Epithelial cell of proximal tubule (primary cell): Measurements from ENCODE around the gene ARHGEF37. TPM values are rescaled to one million over a fixed set of nuclear protein-coding genes. Genes with fewer than 3 reads are reported as not detected.
"Not testable (repeated sequence)": the region's sequence is repeated elsewhere in the genome, so short reads cannot be mapped to it uniquely, and the experiment has no call there.

Experiments used
- DNase-seq: peaks from one replicate; pipeline ENCODE4 v3.0.0-alpha.2; 2011; ENCODE audit warnings: low read depth
- H3K4me3 ChIP-seq: 2 replicates; pipeline ENCODE4 v1.5.1; 2011; ENCODE audit warnings: low read depth, mild to moderate bottlenecking, low read length
- total RNA-seq: library from RNA; depleted of rRNA; stranded (reverse); fragments of >200 nt; gene quantifications from 2 replicates; pipeline ENCODE4 v1.2.3, GENCODE V29; 2015
- TF ChIP-seq, protein P1 (sequence below): conservative IDR thresholded peaks from 2 replicates; pipeline ENCODE4 v1.5.1; 2012; ENCODE audit warnings: low read depth, mild to moderate bottlenecking, low read length

The ARHGEF37 gene
- total RNA-seq, 1 donor from 2014 or later: 2.7 TPM

DNA sequence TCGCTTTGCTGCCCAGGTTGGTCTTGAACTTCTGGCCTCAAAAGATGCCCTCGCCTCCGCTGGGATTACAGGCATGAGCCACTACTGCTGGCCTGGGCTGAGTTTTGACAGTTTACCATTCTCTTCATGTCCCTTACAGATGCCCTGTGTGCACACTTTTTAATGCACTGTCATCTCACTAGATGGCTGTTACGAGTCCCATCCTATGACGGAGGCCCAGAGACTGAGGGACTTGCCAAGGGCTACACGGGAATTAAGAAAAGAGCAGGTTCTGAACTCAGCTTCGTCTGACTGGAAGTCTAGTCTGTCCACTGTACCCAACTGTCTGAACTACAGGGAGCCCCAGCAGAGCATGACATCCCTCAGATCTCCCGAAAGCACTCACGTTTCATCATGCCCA lies 63.9 kb downstream of the ARHGEF37 start:
- no peak for DNase-seq
- TF ChIP-seq, protein P1, sequence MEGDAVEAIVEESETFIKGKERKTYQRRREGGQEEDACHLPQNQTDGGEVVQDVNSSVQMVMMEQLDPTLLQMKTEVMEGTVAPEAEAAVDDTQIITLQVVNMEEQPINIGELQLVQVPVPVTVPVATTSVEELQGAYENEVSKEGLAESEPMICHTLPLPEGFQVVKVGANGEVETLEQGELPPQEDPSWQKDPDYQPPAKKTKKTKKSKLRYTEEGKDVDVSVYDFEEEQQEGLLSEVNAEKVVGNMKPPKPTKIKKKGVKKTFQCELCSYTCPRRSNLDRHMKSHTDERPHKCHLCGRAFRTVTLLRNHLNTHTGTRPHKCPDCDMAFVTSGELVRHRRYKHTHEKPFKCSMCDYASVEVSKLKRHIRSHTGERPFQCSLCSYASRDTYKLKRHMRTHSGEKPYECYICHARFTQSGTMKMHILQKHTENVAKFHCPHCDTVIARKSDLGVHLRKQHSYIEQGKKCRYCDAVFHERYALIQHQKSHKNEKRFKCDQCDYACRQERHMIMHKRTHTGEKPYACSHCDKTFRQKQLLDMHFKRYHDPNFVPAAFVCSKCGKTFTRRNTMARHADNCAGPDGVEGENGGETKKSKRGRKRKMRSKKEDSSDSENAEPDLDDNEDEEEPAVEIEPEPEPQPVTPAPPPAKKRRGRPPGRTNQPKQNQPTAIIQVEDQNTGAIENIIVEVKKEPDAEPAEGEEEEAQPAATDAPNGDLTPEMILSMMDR: no peak
- no peak overlapping the region for H3K4me3 ChIP-seq

DNA sequence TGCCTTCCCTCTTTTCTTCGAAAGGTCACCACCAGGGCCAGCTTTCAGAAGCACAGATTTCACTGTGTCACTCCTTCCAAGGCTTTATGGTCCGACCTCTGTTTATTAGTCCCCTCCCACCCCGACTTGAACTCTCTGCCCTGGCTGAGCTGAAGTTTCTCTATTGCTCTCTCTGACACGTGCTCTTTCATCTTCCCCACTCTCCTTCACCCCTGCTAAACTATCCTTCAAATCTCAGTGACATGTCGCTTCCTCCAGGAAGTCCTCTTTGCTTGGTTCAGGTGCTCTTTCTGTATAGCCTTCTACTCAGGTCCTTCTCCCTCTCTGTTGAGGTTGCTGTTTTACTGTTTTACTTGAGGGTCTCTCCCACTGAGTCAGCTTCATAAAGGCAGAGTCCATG lies 64.4 kb downstream of the ARHGEF37 start:
- H3K4me3 ChIP-seq: no peak overlapping the region
- TF ChIP-seq, protein P1: no peak

DNA sequence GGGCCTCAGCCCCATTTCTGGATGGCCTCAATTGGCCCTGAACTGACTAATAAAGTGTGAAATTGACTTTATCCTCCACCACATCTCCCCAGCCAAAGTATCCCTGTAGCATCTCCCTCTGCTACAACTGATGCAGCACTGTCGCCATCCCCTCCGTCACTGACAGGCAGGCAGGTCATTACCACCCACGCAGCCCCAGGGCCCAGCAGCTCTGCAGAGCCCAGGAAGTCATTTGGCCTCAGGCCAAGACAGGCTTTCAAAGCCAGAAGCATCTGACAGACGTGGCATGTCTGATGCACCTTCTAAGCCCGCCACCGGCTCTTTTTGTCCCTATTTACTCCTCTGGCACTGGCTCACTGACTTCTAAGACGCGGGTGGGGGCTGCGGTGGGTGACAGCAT lies 65.3 kb downstream of the ARHGEF37 start:
- TF ChIP-seq, protein P1: no peak
- no peak overlapping the region for H3K4me3 ChIP-seq
- DNase-seq: no peak

More for the DNA sequence above, 64.4 kb downstream of the ARHGEF37 start:
- DNase-seq: no peak

DNA sequence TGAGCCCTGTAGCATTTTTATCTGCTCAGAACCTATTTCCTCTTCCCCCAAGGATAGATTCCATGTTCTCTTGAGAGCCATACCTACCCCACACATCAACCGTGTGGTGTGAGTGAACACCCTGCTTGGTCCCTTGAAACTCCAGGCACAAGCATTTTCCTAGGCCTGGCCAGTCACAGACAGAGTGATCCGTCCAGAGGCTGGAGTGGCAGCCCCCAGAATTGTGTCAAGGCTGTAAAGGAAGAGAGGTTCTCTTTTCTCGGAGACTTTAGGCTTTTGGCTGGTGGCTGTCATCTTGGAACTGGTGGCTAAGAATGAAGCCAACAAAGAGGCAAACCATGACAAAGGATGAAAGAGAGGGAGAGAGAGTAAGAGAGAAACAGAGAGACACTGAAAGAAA lies 66.0 kb downstream of the ARHGEF37 start:
- DNase-seq: no peak
- no peak overlapping the region for H3K4me3 ChIP-seq
- TF ChIP-seq, protein P1: no peak

GRCh38 chr5:149648464-149649393 lies 67.4 kb downstream of the ARHGEF37 start:
- not testable (repeated sequence) for H3K4me3 ChIP-seq, DNase-seq

DNA sequence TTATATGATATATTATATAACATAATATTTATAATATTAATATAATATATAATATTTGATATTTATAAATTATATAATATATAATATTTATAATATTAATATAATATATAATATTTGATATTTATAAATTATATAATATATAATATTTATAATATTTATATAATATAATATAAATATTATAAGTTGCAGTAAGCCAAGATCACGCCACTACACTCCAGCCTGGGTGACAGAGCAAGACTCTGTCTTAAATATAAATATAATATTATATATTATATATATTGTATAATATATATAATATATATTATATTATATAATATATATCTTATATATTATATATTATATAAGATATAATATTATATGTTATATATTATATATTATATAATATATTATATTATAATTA lies 68.4 kb downstream of the ARHGEF37 start:
- not testable (repeated sequence) for DNase-seq

DNA sequence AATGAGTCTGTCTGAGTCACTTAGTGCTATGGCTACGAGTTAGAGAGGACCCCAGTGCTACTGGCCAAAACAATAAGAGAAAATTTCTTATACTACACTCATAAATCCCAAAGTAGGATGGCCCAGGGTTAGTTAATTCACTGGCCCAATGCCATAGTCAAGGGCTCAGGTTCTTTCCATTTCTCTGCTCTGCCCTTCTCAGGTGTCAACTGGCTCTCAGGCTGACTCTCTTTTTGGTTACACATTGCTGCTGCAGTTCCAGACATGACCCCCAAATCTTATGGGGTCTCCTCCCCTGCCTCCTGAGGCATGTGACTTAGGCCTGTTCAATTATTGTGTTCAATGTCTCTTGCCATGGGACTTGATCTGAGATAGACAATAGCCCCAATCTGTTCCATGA lies 70.4 kb downstream of the ARHGEF37 start:
- TF ChIP-seq, protein P1: no peak
- H3K4me3 ChIP-seq: no peak overlapping the region
- DNase-seq: no peak

More for the DNA sequence above, 68.4 kb downstream of the ARHGEF37 start:
- not testable (repeated sequence) for H3K4me3 ChIP-seq

DNA sequence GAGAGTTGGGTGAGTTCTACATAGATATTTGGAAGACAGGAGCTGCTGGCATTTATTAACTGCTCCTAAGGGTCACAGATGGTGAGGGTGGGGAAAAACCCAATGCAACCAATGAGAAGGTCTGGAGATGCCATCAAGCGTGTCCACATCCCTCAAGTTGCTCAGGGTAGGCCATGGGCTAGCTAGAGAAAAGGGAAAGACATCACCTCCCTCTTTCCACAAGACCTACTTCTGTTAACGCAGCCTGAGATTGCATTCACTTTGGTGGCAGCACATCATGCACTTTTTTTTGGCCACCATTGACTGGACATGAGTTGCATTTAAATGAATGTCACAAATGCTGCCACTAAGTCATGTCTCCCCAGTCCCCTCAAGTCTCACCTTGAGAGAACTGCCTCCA lies 71.4 kb downstream of the ARHGEF37 start:
- TF ChIP-seq, protein P1: no peak
- DNase-seq: no peak
- H3K4me3 ChIP-seq: no peak overlapping the region
